ENCODE results near the gene STMP1.

Gene STMP1

GRCh38 chr7:135697276-135698049, 35.1 kb downstream of the STMP1 start:
- no peak for DNase-seq (ENCODE audit: low read depth)

GRCh38 chr7:135704074-135704473, 41.8 kb downstream of the STMP1 start:
- DNase-seq (ENCODE audit: low read depth) = no peak

GRCh38 chr7:135704698-135705097, 42.4 kb downstream of the STMP1 start:
- no peak for DNase-seq (ENCODE audit: low read depth)

- DNase-seq (ENCODE audit: low read depth) = no peak
Measured at GRCh38 chr7:135706038-135706742, 43.9 kb downstream of the STMP1 start.

GRCh38 chr7:135706858-135707569, 44.7 kb downstream of the STMP1 start:
- no peak for DNase-seq (ENCODE audit: low read depth)

GRCh38 chr7:135707570-135707966, 45.3 kb downstream of the STMP1 start:
- DNase-seq (ENCODE audit: low read depth) = no peak

- DNase-seq (ENCODE audit: low read depth) = no peak
Measured at GRCh38 chr7:135708041-135708440, 45.7 kb downstream of the STMP1 start.

- DNase-seq (ENCODE audit: low read depth) = no peak
Measured at GRCh38 chr7:135709508-135709907, 47.2 kb downstream of the STMP1 start.

GRCh38 chr7:135710417-135711138, 48.3 kb downstream of the STMP1 start:
- DNase-seq (ENCODE audit: low read depth) = no peak

GRCh38 chr7:135711139-135711469, 48.8 kb downstream of the STMP1 start:
- no peak for DNase-seq (ENCODE audit: low read depth)

GRCh38 chr7:135712182-135712782, 50.0 kb downstream of the STMP1 start:
- no peak for DNase-seq (ENCODE audit: low read depth)

- no peak for DNase-seq (ENCODE audit: low read depth)
Measured at GRCh38 chr7:135712796-135713195, 50.5 kb downstream of the STMP1 start.

GRCh38 chr7:135713836-135714470, 51.6 kb downstream of the STMP1 start:
- no peak for DNase-seq (ENCODE audit: low read depth)

- DNase-seq (ENCODE audit: low read depth) = no peak
Measured at GRCh38 chr7:135714534-135715009, 52.3 kb downstream of the STMP1 start.

- DNase-seq (ENCODE audit: low read depth) = no peak
Measured at GRCh38 chr7:135715055-135715522, 52.8 kb downstream of the STMP1 start.

- DNase-seq (ENCODE audit: low read depth) = no peak
Measured at GRCh38 chr7:135715673-135716072, 53.4 kb downstream of the STMP1 start.

- DNase-seq (ENCODE audit: low read depth) = no peak
Measured at GRCh38 chr7:135716677-135717238, 54.4 kb downstream of the STMP1 start.

- DNase-seq (ENCODE audit: low read depth) = no peak
Measured at GRCh38 chr7:135717693-135718092, 55.4 kb downstream of the STMP1 start.

GRCh38 chr7:135718219-135718618, 55.9 kb downstream of the STMP1 start:
- DNase-seq (ENCODE audit: low read depth) = no peak

- no peak for DNase-seq (ENCODE audit: low read depth)
Measured at GRCh38 chr7:135718794-135719437, 56.6 kb downstream of the STMP1 start.
